Endothelial cell of umbilical vein (primary cell): ENCODE measurements around the gene CEP95. TPM values are rescaled to one million over a fixed set of nuclear protein-coding genes. Genes with fewer than 3 reads are reported as not detected.

Source experiments
- BruUV-seq: library from RNA; stranded (reverse); fragments of 400-500 nt; replicated peaks from 2 replicates; lab custom pipeline; 2021; lab: Mats Ljungman, UMichigan
- CTCF ChIA-PET: fragments of 300-600, 350-600 bp; sonication (Branson Sonifier 250); formaldehyde crosslinking; loops from one replicate; lab custom pipeline; 2021; ENCODE audit warnings: antibody characterized with exemption, inconsistent platforms; lab: Charles Lee
- POLR2A ChIA-PET: fragments of 300-600, 350-600 bp; sonication (Branson Sonifier 250); formaldehyde crosslinking; loops from one replicate; lab custom pipeline; 2021; ENCODE audit warnings: antibody characterized with exemption, inconsistent platforms; lab: Charles Lee
- DNase-seq: peaks from one replicate; pipeline ENCODE4 v3.0.0-alpha.2; 2011; ENCODE audit warnings: low read depth, low spot score
- FAIRE-seq: peaks from 2 replicates; lab custom pipeline; 2011; peaks lifted over from hg19 to GRCh38; lab: Jason Lieb, UNC
- H2AFZ ChIP-seq: 2 replicates; pipeline ENCODE4 v1.6.0; 2012; ENCODE audit warnings: low read depth, low read length, control low read depth, inconsistent platforms
- H3K27ac ChIP-seq: 2 replicates; pipeline ENCODE4 v1.5.1; 2011; ENCODE audit warnings: low read depth, mild to moderate bottlenecking, control low read depth, low read length, moderate library complexity; ENCODE audit not compliant: insufficient read depth
- H3K27me3 ChIP-seq, 2 experiments: 2 replicates each; pipeline versions ENCODE4 v1.6.0 to v1.6.1; 2011; ENCODE audit warnings: low read length in 2 of 2, mixed read lengths in 1 of 2; ENCODE audit not compliant: control insufficient read depth in 2 of 2, insufficient read depth in 2 of 2
- H3K36me3 ChIP-seq, 2 experiments: 2 replicates in 1 of 2; 3 replicates in 1 of 2; pipeline ENCODE4 v1.5.1; 2011; ENCODE audit warnings: low read length in 2 of 2, mild to moderate bottlenecking in 1 of 2, moderate library complexity in 1 of 2; ENCODE audit not compliant: control insufficient read depth in 2 of 2, insufficient read depth in 2 of 2; ENCODE audit errors: extremely low read depth in 1 of 2
- H3K4me1 ChIP-seq: 3 replicates; pipeline ENCODE4 v1.5.1; 2011; ENCODE audit warnings: mild to moderate bottlenecking, low read length; ENCODE audit not compliant: control insufficient read depth, insufficient read depth; ENCODE audit errors: extremely low read depth
- H3K4me2 ChIP-seq: 2 replicates; pipeline ENCODE4 v1.6.1; 2011; ENCODE audit warnings: low read length, control low read depth, mixed read lengths; ENCODE audit not compliant: insufficient read depth
- H3K4me3 ChIP-seq, 3 experiments: fragments of 200-600 bp in 1 of 3; sonication (generic), shearing (Covaris generic) in 1 of 3; replicated peaks in 1 of 3; 2 replicates each; pipeline ENCODE4 v1.5.1; 2011 to 2016; ENCODE audit warnings: control low read depth in 3 of 3, low read length in 3 of 3, mild to moderate bottlenecking in 2 of 3, inconsistent platforms in 1 of 3, low read depth in 1 of 3, moderate library complexity in 1 of 3; ENCODE audit not compliant: insufficient read depth in 1 of 3
- H3K79me2 ChIP-seq: 2 replicates; pipeline ENCODE4 v1.6.0; 2012; ENCODE audit warnings: low read length, inconsistent platforms; ENCODE audit not compliant: control insufficient read depth, insufficient read depth
- H3K9ac ChIP-seq: replicated peaks from 2 replicates; pipeline ENCODE3; 2011; ENCODE audit warnings: low read length, control low read depth; ENCODE audit not compliant: insufficient read depth; ENCODE audit errors: extremely low read depth
- H3K9me1 ChIP-seq: replicated peaks from 3 replicates; pipeline ENCODE4 v1.6.0; 2011; ENCODE audit warnings: mild to moderate bottlenecking, low read length; ENCODE audit not compliant: control insufficient read depth, insufficient read depth; ENCODE audit errors: extremely low read depth
- H3K9me3 ChIP-seq: replicated peaks from 2 replicates; pipeline ENCODE4 v1.5.1; 2012; ENCODE audit warnings: low read length, inconsistent platforms; ENCODE audit not compliant: control insufficient read depth, insufficient read depth
- H4K20me1 ChIP-seq: replicated peaks from 2 replicates; pipeline ENCODE3; 2011; ENCODE audit warnings: mild to moderate bottlenecking, low read length; ENCODE audit not compliant: control insufficient read depth, insufficient read depth; ENCODE audit errors: extremely low read depth
- CTCF ChIP-seq, 2 donors: IDR thresholded peaks; 1 replicate in 1 of 2; 2 replicates in 1 of 2; pipeline ENCODE4 v1.5.1; 2011; ENCODE audit warnings: low read length in 2 of 2, mild to moderate bottlenecking in 2 of 2, moderate library complexity in 2 of 2, control low read depth in 1 of 2, inconsistent platforms in 1 of 2, low read depth in 1 of 2; ENCODE audit not compliant: insufficient read depth in 1 of 2; ENCODE audit errors: extremely low read depth in 1 of 2
- EZH2 ChIP-seq: IDR thresholded peaks from 2 replicates; pipeline ENCODE4 v1.6.1; 2012; ENCODE audit warnings: borderline replicate concordance, low read depth, mild to moderate bottlenecking, moderate library complexity, low read length, inconsistent platforms; ENCODE audit not compliant: severe bottlenecking
- FOS ChIP-seq: IDR thresholded peaks from 2 replicates; pipeline ENCODE4 v1.6.1; 2011; ENCODE audit warnings: mild to moderate bottlenecking, low read length, moderate library complexity, borderline replicate concordance; ENCODE audit not compliant: insufficient read depth
- GATA2 ChIP-seq: IDR thresholded peaks from 2 replicates; pipeline ENCODE4 v1.7.0; 2011; ENCODE audit warnings: low read depth, mild to moderate bottlenecking, moderate library complexity, mixed read lengths, low read length; ENCODE audit not compliant: insufficient read length, insufficient read depth
- JUN ChIP-seq: IDR thresholded peaks from 2 replicates; pipeline ENCODE4 v1.6.1; 2011; ENCODE audit warnings: borderline replicate concordance, low read depth; ENCODE audit not compliant: insufficient read length, insufficient read depth
- MAX ChIP-seq: IDR thresholded peaks from 2 replicates; pipeline ENCODE4 v1.6.1; 2011; ENCODE audit not compliant: insufficient read depth, insufficient read length
- MYC ChIP-seq: IDR thresholded peaks from one replicate; pipeline ENCODE4 v1.6.1; 2011; ENCODE audit warnings: mild to moderate bottlenecking, low read depth, low read length
- POLR2A ChIP-seq: IDR thresholded peaks from 2 replicates; pipeline ENCODE4 v1.6.1; 2012; ENCODE audit warnings: low read depth, mild to moderate bottlenecking, control low read depth, low read length
- POLR2AphosphoS5 ChIP-seq: IDR thresholded peaks from 2 replicates; pipeline ENCODE4 v1.6.1; 2012; ENCODE audit warnings: low read depth, mild to moderate bottlenecking, control low read depth, low read length, moderate library complexity; ENCODE audit not compliant: insufficient read depth
- dilution Hi-C: fragments of 300-500 bp; cut with MboI; formaldehyde crosslinking; loops from one replicate; pipeline ENCODE4 v1.15.0; 2019; ENCODE audit warnings: low sequenced_read_pairs; ENCODE audit not compliant: extremely low pct_ligation_motif_present
- intact Hi-C: fragments of 100-400 bp; cut with micrococcal nuclease; formaldehyde crosslinking; loops from one replicate; pipeline ENCODE4 v1.10.0; 2022
- polyA plus RNA-seq, 4 experiments: library from polyadenylated mRNA; depleted of rRNA in 3 of 4; stranded (reverse) in 3 of 4; unstranded in 1 of 4; fragments of >200 nt; gene quantifications; 2 replicates each; pipeline versions ENCODE4 v1.2.1 to v1.2.3, GENCODE V29; 2011 to 2012; ENCODE audit warnings: missing spikeins in 1 of 4
- total RNA-seq: library from RNA; stranded (reverse); gene quantifications from 2 replicates; pipeline ENCODE4 v1.2.3, GENCODE V29; 2021

Gene CEP95
- total and polyA plus RNA-seq, 2 donors (not counting 3 experiments of a cell fraction or from before 2014, with no cell fraction given), result 14.1 to 35.5 TPM

GRCh38 chr17:64571746-64572145 lies 65.0 kb downstream of the CEP95 start:
- CTCF ChIA-PET, result interaction anchor here (1.1 to 1.6 kb wide), 3 partner anchors 9 to 164 kb away, joined by 3 to 4 read pairs (median 4); no protein-coding TSS in a partner anchor
- POLR2A ChIA-PET, result no interaction called here
- dilution Hi-C loops, result no loop called here

GRCh38 chr17:64572682-64573154 lies 65.9 kb downstream of the CEP95 start:
- no peak overlapping the region for H2AFZ ChIP-seq
- no peak for TF ChIP-seq MAX
- peak; percentile 29 for TF ChIP-seq GATA2
- TF ChIP-seq CTCF (IDR thresholded peaks at IDR 0.05; ENCODE audit: extremely low read depth in 1 of 2, insufficient read depth in 1 of 2, low read depth in 1 of 2, low read length in 2 of 2), result no peak
- TF ChIP-seq POLR2A, result peak; percentile 13
- TF ChIP-seq JUN, result peak; percentile 45
- TF ChIP-seq POLR2AphosphoS5, result no peak
- TF ChIP-seq FOS, result no peak
- no peak for TF ChIP-seq EZH2
- TF ChIP-seq MYC, result no peak
- no peaks in the 10 kb centered on the region for H3K9me3 ChIP-seq
- H3K27ac ChIP-seq, result peak overlapping the region; percentile 86
- BruUV-seq, result no TSS peak
- dilution Hi-C loops, result no loop called here
- peaks cover 58% of the 10 kb centered on the region for H3K79me2 ChIP-seq
- peaks cover 27% of the 10 kb centered on the region for H3K4me1 ChIP-seq
- peak overlapping the region; percentile 57 for H3K9ac ChIP-seq
- H3K9me1 ChIP-seq, result no peaks in the 10 kb centered on the region
- FAIRE-seq (peak; percentile 58), DNase-seq (peak; percentile 58)
- CTCF ChIA-PET, result interaction anchor here (1.1 to 1.6 kb wide), 3 partner anchors 10 to 163 kb away, joined by 3 to 4 read pairs (median 4); no protein-coding TSS in a partner anchor
- POLR2A ChIA-PET, result no interaction called here
- H3K4me2 ChIP-seq, result peak overlapping the region; percentile 4
- peaks cover 16 to 29% of the 10 kb centered on the region in 2 experiments for H3K36me3 ChIP-seq
- H3K27me3 ChIP-seq, result no peaks in the 10 kb centered on the region
- intact Hi-C loops, result loop anchor here (2.0 kb wide), 1 partner anchor 76 kb away; no protein-coding TSS in a partner anchor
- H4K20me1 ChIP-seq, result no peaks in the 10 kb centered on the region
- H3K4me3 ChIP-seq, result no peak overlapping the region

More at GRCh38 chr17:64571746-64572145, 65.0 kb downstream of the CEP95 start:
- BruUV-seq, result no TSS peak
- H3K9ac ChIP-seq, result no peak overlapping the region
- no peak for DNase-seq
- no peak overlapping the region for H3K4me2 ChIP-seq
- no peak overlapping the region for H3K27ac ChIP-seq
- no peak for FAIRE-seq
- H2AFZ ChIP-seq, result no peak overlapping the region
- peaks cover 27% of the 10 kb centered on the region for H3K4me1 ChIP-seq
- TF ChIP-seq EZH2, result no peak
- peak; percentile 9 for TF ChIP-seq POLR2A
- TF ChIP-seq FOS, result no peak
- TF ChIP-seq JUN, result no peak
- H3K9me1 ChIP-seq, result no peaks in the 10 kb centered on the region
- peaks cover 65% of the 10 kb centered on the region for H3K79me2 ChIP-seq
- H3K4me3 ChIP-seq, result no peak overlapping the region
- no peaks in the 10 kb centered on the region for H3K9me3 ChIP-seq
- intact Hi-C loops, result loop anchor here (2.0 kb wide), 1 partner anchor 77 kb away; no protein-coding TSS in a partner anchor
- H3K27me3 ChIP-seq, result no peaks in the 10 kb centered on the region
- peaks cover 13 to 29% of the 10 kb centered on the region in 2 experiments for H3K36me3 ChIP-seq
- no peaks in the 10 kb centered on the region for H4K20me1 ChIP-seq
